ENCODE measurements around the gene TRPC4.

DNA sequence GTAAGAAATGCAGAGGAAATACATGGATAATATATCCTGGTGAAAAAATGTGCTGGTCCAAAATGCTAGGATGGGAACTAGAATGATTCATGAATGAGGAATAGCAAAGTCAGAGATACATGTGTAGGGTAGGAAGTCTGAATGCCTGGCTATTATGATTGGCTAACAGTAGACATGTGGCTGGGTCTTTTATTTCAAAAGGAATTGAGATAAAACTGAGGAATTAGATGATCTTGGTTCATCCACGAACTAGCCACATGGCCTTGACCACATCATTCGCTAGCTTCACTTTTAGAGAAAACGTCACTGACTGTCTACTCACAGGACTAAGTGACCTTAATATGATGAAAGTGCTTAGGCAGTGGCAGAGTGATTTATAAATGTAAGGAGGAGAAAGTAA is 103.1 kb downstream of the TRPC4 start:
- TF ChIP-seq, protein P1, sequence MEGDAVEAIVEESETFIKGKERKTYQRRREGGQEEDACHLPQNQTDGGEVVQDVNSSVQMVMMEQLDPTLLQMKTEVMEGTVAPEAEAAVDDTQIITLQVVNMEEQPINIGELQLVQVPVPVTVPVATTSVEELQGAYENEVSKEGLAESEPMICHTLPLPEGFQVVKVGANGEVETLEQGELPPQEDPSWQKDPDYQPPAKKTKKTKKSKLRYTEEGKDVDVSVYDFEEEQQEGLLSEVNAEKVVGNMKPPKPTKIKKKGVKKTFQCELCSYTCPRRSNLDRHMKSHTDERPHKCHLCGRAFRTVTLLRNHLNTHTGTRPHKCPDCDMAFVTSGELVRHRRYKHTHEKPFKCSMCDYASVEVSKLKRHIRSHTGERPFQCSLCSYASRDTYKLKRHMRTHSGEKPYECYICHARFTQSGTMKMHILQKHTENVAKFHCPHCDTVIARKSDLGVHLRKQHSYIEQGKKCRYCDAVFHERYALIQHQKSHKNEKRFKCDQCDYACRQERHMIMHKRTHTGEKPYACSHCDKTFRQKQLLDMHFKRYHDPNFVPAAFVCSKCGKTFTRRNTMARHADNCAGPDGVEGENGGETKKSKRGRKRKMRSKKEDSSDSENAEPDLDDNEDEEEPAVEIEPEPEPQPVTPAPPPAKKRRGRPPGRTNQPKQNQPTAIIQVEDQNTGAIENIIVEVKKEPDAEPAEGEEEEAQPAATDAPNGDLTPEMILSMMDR (IDR thresholded peaks at IDR 0.05): no peak
- no peak for TF ChIP-seq POLR2A (IDR thresholded peaks at IDR 0.05)
